HG02759 (cell line): ENCODE data around the gene G2E3.

Source experiments
- ATAC-seq: cut with Tn5 transposase; IDR thresholded peaks from one replicate; pipeline ENCODE4 v1.9.1; 2021; ENCODE audit warnings: mild to moderate bottlenecking, moderate library complexity; ENCODE audit not compliant: unreplicated experiment

The G2E3 gene

DNA sequence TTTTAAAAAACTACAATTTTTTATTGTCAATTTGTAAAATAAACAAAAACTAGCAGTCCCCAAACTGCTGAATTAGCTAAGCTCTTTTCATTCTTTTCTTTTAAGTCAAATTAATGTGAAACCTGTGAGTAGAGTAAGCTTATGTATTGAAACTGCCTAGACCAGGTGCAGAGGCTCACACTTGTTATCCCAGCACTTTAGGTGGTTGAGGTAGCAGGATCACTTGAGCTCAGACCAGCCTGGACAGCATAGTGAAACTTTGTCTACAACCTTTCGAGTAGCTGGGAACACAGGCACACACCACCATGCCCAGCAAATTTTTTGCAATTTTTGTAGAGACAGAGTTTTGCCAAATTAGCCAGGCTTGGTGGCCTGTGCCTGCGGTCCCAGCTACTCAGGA is 89.5 kb downstream of the G2E3 start:
- no peak for ATAC-seq

- no peak for ATAC-seq
These were observed 93.0 kb downstream of the G2E3 start for GRCh38 chr14:30651937-30652336.

GRCh38 chr14:30655124-30655523 is 96.2 kb downstream of the G2E3 start:
- ATAC-seq = no peak

- ATAC-seq = no peak
These were observed 96.7 kb downstream of the G2E3 start for GRCh38 chr14:30655658-30656057.

GRCh38 chr14:30656190-30656632 is 97.3 kb downstream of the G2E3 start:
- ATAC-seq = no peak

DNA sequence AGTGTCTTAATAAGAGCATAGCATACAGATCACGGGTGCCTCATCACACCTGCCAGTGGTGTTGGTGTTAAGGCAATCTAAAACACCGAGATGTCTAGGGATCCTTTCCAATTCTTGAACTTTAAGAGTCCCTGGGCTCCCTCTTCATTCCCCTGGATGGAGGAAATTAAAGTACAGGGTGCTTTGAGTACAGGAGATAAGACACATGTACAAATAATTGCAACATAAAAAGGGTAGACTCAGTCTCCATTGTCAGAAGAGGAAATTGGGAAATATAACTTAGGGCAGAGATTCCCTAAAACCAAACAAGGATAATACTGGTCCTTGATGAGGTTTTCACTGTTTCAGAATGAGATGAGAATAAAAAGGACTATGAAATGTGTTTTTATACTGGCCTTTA is 98.1 kb downstream of the G2E3 start:
- no peak for ATAC-seq

GRCh38 chr14:30657606-30658163 is 98.7 kb downstream of the G2E3 start:
- no peak for ATAC-seq

- no peak for ATAC-seq
These were observed 99.7 kb downstream of the G2E3 start for GRCh38 chr14:30658645-30659044.

DNA sequence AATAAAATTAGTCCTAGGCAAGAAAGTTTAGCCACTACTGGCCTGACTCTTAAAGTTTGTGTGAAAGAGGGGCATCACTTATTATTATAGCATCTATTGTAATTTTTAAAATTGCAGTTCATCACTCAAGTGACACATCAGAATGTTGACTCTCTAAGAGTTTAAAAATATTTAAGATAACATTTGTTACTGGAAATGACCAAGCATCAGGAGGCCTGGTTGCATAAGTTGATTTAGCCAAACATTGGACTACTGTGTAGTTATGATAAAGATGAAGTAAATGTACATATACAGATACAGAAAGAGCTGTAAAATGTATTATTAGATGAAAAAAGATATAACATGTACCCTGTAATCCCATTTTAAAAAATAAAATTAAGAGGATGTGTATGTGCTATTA is 110.6 kb downstream of the G2E3 start:
- ATAC-seq = no peak
